H9 (cell line): ENCODE data around the gene DSCAM. TPM values are rescaled to one million over a fixed set of nuclear protein-coding genes. Genes with fewer than 3 reads are reported as not detected.

Experiments used
- DNase-seq: peaks from one replicate; pipeline ENCODE4 v3.0.0-alpha.2; 2017
- H2AFZ ChIP-seq: one replicate; pipeline ENCODE4 v1.6.1; 2013; ENCODE audit warnings: mild to moderate bottlenecking, low read length, control low read depth, moderate library complexity
- H2AK5ac ChIP-seq: 2 replicates; pipeline ENCODE4 v1.6.1; 2013; ENCODE audit warnings: low read length, control low read depth, mixed read lengths; ENCODE audit not compliant: insufficient read length
- H2BK120ac ChIP-seq: one replicate; pipeline ENCODE4 v1.6.1; 2013; ENCODE audit warnings: low read depth, mild to moderate bottlenecking, low read length, control low read depth, inconsistent platforms; ENCODE audit not compliant: poor library complexity, severe bottlenecking
- H2BK12ac ChIP-seq: 2 replicates; pipeline ENCODE4 v1.6.1; 2013; ENCODE audit warnings: low read length, control low read depth, mixed read lengths, low read depth; ENCODE audit not compliant: insufficient read length
- H2BK15ac ChIP-seq: 2 replicates; pipeline ENCODE4 v1.6.1; 2013; ENCODE audit warnings: low read depth, low read length, control low read depth
- H2BK20ac ChIP-seq: one replicate; pipeline ENCODE4 v1.6.1; 2013; ENCODE audit warnings: low read depth, mild to moderate bottlenecking, low read length, control low read depth, inconsistent platforms; ENCODE audit not compliant: poor library complexity, severe bottlenecking
- H2BK5ac ChIP-seq: 2 replicates; pipeline ENCODE4 v1.6.1; 2013; ENCODE audit warnings: low read length, control low read depth, mixed read lengths; ENCODE audit not compliant: insufficient read length
- H3K14ac ChIP-seq: 2 replicates; pipeline ENCODE4 v1.6.1; 2013; ENCODE audit warnings: low read length, control low read depth; ENCODE audit not compliant: insufficient read depth
- H3K18ac ChIP-seq: 2 replicates; pipeline ENCODE4 v1.6.1; 2013; ENCODE audit warnings: low read depth, mild to moderate bottlenecking, mixed read lengths, low read length, control low read depth; ENCODE audit not compliant: insufficient read length
- H3K23ac ChIP-seq: 2 replicates; pipeline ENCODE4 v1.6.1; 2013; ENCODE audit warnings: low read length, control low read depth, mixed read lengths, low read depth; ENCODE audit not compliant: insufficient read length
- H3K23me2 ChIP-seq: 2 replicates; pipeline ENCODE4 v1.6.1; 2013; ENCODE audit warnings: low read depth, mild to moderate bottlenecking, mixed read lengths, low read length, control low read depth; ENCODE audit not compliant: insufficient read length, poor library complexity, severe bottlenecking
- H3K27ac ChIP-seq: 2 replicates; pipeline ENCODE4 v1.5.1; 2013; ENCODE audit warnings: low read length, control low read depth, mixed read lengths, low read depth; ENCODE audit not compliant: insufficient read length
- H3K27me3 ChIP-seq: 2 replicates; pipeline ENCODE4 v1.6.1; 2013; ENCODE audit warnings: low read length, control low read depth, inconsistent platforms; ENCODE audit not compliant: insufficient read depth
- H3K4ac ChIP-seq: 2 replicates; pipeline ENCODE4 v1.6.1; 2013; ENCODE audit warnings: low read depth, mild to moderate bottlenecking, control low read depth, inconsistent platforms, low read length, moderate library complexity
- H3K4me1 ChIP-seq: 2 replicates; pipeline ENCODE4 v1.6.1; 2013; ENCODE audit warnings: low read length, control low read depth, inconsistent platforms; ENCODE audit not compliant: insufficient read depth
- H3K4me2 ChIP-seq: 2 replicates; pipeline ENCODE4 v1.6.1; 2013; ENCODE audit warnings: low read length, control low read depth, mixed read lengths; ENCODE audit not compliant: insufficient read length, insufficient read depth
- H3K56ac ChIP-seq: 2 replicates; pipeline ENCODE4 v1.6.1; 2013; ENCODE audit warnings: low read depth, mild to moderate bottlenecking, mixed read lengths, low read length, control low read depth; ENCODE audit not compliant: insufficient read length
- H3K79me1 ChIP-seq: 2 replicates; pipeline ENCODE4 v1.6.1; 2013; ENCODE audit warnings: low read depth, mild to moderate bottlenecking, moderate library complexity, low read length, control low read depth, inconsistent platforms; ENCODE audit not compliant: insufficient read depth, poor library complexity, severe bottlenecking
- H3K79me2 ChIP-seq: 2 replicates; pipeline ENCODE4 v1.6.1; 2013; ENCODE audit warnings: low read length, control low read depth, inconsistent platforms; ENCODE audit not compliant: insufficient read depth
- H3K9ac ChIP-seq: 2 replicates; pipeline ENCODE4 v1.6.1; 2013; ENCODE audit warnings: low read length, control low read depth, mixed read lengths; ENCODE audit not compliant: insufficient read length; ENCODE audit errors: extremely low read depth
- H3K9me3 ChIP-seq: one replicate; pipeline ENCODE4 v1.6.1; 2013; ENCODE audit warnings: low read depth, low read length, inconsistent platforms; ENCODE audit not compliant: control insufficient read depth
- H3T11ph ChIP-seq: one replicate; pipeline ENCODE4 v1.6.1; 2013; ENCODE audit warnings: mild to moderate bottlenecking, low read length, control low read depth, inconsistent platforms
- H4K20me1 ChIP-seq: one replicate; pipeline ENCODE4 v1.6.1; 2013; ENCODE audit not compliant: control insufficient read depth, insufficient read length, insufficient read depth
- H4K5ac ChIP-seq: 2 replicates; pipeline ENCODE4 v1.6.1; 2013; ENCODE audit warnings: low read depth, mild to moderate bottlenecking, mixed read lengths, low read length, control low read depth; ENCODE audit not compliant: insufficient read length
- H4K8ac ChIP-seq: replicated peaks from 2 replicates; pipeline ENCODE4 v1.6.1; 2013; ENCODE audit warnings: low read length, control low read depth, mixed read lengths, low read depth; ENCODE audit not compliant: insufficient read length
- H4K91ac ChIP-seq: 2 replicates; pipeline ENCODE4 v1.6.1; 2013; ENCODE audit warnings: low read depth, mild to moderate bottlenecking, moderate library complexity, mixed read lengths, low read length, control low read depth; ENCODE audit not compliant: insufficient read length
- H3K27ac Mint-ChIP-seq, 3 experiments: 2 replicates in 2 of 3; 3 replicates in 1 of 3; pipeline ENCODE4 v1.8.0; 2020 to 2021; ENCODE audit warnings: mixed read lengths in 3 of 3, mild to moderate bottlenecking in 1 of 3, moderate library complexity in 1 of 3
- H3K27me3 Mint-ChIP-seq: 2 replicates; pipeline ENCODE4 v1.8.0; 2021; ENCODE audit warnings: low read depth, mild to moderate bottlenecking, moderate library complexity, mixed read lengths
- H3K36me3 Mint-ChIP-seq, 3 experiments: 2 replicates in 2 of 3; 3 replicates in 1 of 3; pipeline ENCODE4 v1.8.0; 2020 to 2021; ENCODE audit warnings: low read depth in 3 of 3, mixed read lengths in 3 of 3; ENCODE audit not compliant: insufficient read depth in 1 of 3
- H3K4me1 Mint-ChIP-seq, 2 experiments: 2 replicates each; pipeline ENCODE4 v1.8.0; 2020; ENCODE audit warnings: mixed read lengths in 2 of 2
- H3K4me3 Mint-ChIP-seq, 2 experiments: 2 replicates in 1 of 2; 3 replicates in 1 of 2; pipeline ENCODE4 v1.8.0; 2020 to 2021; ENCODE audit warnings: mild to moderate bottlenecking in 2 of 2, mixed read lengths in 2 of 2, moderate library complexity in 1 of 2
- H3K9me3 Mint-ChIP-seq, 2 experiments: 2 replicates in 1 of 2; 3 replicates in 1 of 2; pipeline ENCODE4 v1.8.0; 2020; ENCODE audit warnings: mild to moderate bottlenecking in 2 of 2, mixed read lengths in 2 of 2, moderate library complexity in 1 of 2
- CTCF ChIP-seq: fragments of 200-600 bp; sonication (generic); conservative IDR thresholded peaks from 3 replicates; pipeline ENCODE4 v1.8.0; 2021; ENCODE audit warnings: antibody characterized with exemption, mild to moderate bottlenecking
- WGBS: extraction: QIAGEN DNeasy Blood & Tissue Kit; methylation state at CpG from one replicate; pipeline ENCODE4 v1.1.7; 2013; ENCODE audit warnings: missing lambda C conversion rate, low lambda C conversion rate, mixed read lengths; ENCODE audit not compliant: insufficient read length; ENCODE audit errors: extremely low coverage; 5-methylcytosine and 5-hydroxymethylcytosine counted together
- total RNA-seq: library from RNA; stranded (reverse); gene quantifications from 2 replicates; pipeline ENCODE4 v1.2.1, GENCODE V29; 2021

Gene DSCAM
- total RNA-seq, 1 experiment from 2014 or later: 0.17 TPM

DNA sequence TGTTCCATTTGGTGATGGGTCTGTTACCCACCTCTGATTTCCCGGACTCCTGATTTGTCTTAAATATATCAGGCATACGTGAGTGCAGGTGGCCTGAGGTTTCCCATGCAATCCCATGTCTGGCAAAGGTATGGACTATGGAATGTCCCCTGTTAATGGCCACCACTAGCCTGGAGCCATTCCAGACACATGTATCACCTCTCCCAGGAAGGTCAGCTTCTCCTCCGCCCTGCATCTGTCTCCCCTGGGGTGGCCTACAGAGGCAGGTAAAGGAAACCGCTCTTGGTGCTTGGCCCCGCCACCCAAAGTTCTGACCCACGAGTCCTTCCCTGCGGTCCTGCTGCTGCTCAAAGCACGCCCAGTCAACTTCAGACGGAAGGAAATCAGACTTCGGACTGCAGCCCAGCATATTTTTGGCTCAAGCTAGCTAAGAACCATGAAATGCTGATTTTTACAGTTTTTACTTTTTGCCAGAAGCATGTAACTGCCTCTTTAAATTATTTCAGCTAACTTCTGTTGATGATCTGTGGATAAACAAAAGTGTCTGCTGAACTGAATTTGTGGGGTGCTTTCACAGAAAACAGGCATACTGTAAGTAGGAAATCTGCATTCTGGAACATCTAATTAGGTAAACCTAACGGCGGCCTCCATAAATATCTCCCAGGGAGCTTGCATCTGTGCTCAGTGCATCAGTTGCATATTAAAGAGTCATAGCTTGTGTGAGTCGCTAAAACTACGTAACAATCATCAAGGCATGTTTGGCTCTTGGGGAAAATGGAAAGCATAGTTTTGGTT, 873.8 kb downstream of the DSCAM start:
- TF ChIP-seq CTCF: no peak
- Histone ChIP-seq H3K79me1 (no peaks in the 10 kb centered on the region), H2BK12ac (no peak overlapping the region), H3K9me3 (no peaks in the 10 kb centered on the region), H3T11ph (no peak overlapping the region), H4K8ac (no peak overlapping the region), H4K20me1 (no peaks in the 10 kb centered on the region), H2BK20ac (no peak overlapping the region), H3K18ac (no peak overlapping the region), H3K4ac (no peak overlapping the region), H3K4me2 (no peak overlapping the region), H2BK120ac (no peak overlapping the region), H3K9ac (no peak overlapping the region), H4K91ac (no peak overlapping the region), H2AK5ac (no peak overlapping the region), H2BK5ac (no peak overlapping the region), H3K4me1 (no peaks in the 10 kb centered on the region), H3K14ac (no peak overlapping the region), H2BK15ac (no peak overlapping the region), H3K23me2 (no peaks in the 10 kb centered on the region), H3K56ac (no peak overlapping the region), H3K27me3 (no peaks in the 10 kb centered on the region), H4K5ac (no peak overlapping the region), H3K79me2 (no peaks in the 10 kb centered on the region), H3K27ac (no peak overlapping the region), H2AFZ (no peak overlapping the region), H3K23ac (no peak overlapping the region)
- no peak for DNase-seq
- Mint-ChIP-seq H3K27me3 (peaks cover 5% of the 10 kb centered on the region), H3K36me3 (no peaks in the 10 kb centered on the region), H3K4me1 (no peaks in the 10 kb centered on the region), H3K9me3 (no peaks in the 10 kb centered on the region; a peak in 1 of 5 replicates), H3K27ac (no peak overlapping the region), H3K4me3 (no peak overlapping the region)
- WGBS: no CpG with 5 or more reads among the region's 14 CpGs
